ENCODE measurements around the gene UBALD1.

DNA sequence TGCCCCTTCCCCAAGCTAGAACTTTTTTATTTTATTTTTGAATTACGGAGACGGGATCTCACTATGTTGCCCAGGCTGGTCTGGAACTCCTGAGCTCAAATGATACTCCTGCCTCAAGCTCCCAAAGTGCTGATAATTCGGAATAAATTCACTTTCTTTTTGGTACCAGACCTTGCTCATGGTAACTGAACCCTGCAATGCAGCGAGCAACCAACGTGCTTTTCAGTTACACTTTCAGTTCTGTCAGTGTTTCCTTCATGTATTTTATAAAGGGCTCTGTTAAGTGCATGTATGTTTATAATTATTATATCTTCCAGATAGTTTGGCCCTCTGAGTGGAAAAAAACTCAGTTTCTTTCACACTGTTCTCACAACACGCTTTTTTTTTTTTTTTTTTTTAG, 44.6 kb downstream of the UBALD1 start:
- TF ChIP-seq, protein P1, sequence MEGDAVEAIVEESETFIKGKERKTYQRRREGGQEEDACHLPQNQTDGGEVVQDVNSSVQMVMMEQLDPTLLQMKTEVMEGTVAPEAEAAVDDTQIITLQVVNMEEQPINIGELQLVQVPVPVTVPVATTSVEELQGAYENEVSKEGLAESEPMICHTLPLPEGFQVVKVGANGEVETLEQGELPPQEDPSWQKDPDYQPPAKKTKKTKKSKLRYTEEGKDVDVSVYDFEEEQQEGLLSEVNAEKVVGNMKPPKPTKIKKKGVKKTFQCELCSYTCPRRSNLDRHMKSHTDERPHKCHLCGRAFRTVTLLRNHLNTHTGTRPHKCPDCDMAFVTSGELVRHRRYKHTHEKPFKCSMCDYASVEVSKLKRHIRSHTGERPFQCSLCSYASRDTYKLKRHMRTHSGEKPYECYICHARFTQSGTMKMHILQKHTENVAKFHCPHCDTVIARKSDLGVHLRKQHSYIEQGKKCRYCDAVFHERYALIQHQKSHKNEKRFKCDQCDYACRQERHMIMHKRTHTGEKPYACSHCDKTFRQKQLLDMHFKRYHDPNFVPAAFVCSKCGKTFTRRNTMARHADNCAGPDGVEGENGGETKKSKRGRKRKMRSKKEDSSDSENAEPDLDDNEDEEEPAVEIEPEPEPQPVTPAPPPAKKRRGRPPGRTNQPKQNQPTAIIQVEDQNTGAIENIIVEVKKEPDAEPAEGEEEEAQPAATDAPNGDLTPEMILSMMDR (IDR thresholded peaks at IDR 0.05; ENCODE audit: extremely low read depth in 1 of 2, insufficient read depth in 1 of 2, low read depth in 1 of 2, low read length in 2 of 2): no peak
- TF ChIP-seq EZH2 (IDR thresholded peaks at IDR 0.05; ENCODE audit: borderline replicate concordance, low read depth, low read length, severe bottlenecking) (no peak), POLR2AphosphoS5 (IDR thresholded peaks at IDR 0.05; ENCODE audit: insufficient read depth, low read depth, low read length) (no peak), POLR2A (IDR thresholded peaks at IDR 0.05; ENCODE audit: low read depth, low read length) (no peak), FOS (IDR thresholded peaks at IDR 0.05; ENCODE audit: borderline replicate concordance, insufficient read depth, low read length) (no peak)
- TF ChIP-seq, protein P2, sequence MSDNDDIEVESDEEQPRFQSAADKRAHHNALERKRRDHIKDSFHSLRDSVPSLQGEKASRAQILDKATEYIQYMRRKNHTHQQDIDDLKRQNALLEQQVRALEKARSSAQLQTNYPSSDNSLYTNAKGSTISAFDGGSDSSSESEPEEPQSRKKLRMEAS (IDR thresholded peaks at IDR 0.05; ENCODE audit: insufficient read depth, insufficient read length): no peak
